Hematopoietic multipotent progenitor cell treated with erythropoietin and hydrocortisone succinate and interleukin-3 and kit ligand, for 4 days (in vitro differentiated cells): ENCODE results near the gene LPO.

Experiments used
- DNase-seq: peaks from one replicate; pipeline ENCODE4 v3.0.0-alpha.2; 2015

LPO gene

GRCh38 chr17:58229881-58230280 lies 8.5 kb upstream of the LPO start:
- DNase-seq, result no peak

DNA sequence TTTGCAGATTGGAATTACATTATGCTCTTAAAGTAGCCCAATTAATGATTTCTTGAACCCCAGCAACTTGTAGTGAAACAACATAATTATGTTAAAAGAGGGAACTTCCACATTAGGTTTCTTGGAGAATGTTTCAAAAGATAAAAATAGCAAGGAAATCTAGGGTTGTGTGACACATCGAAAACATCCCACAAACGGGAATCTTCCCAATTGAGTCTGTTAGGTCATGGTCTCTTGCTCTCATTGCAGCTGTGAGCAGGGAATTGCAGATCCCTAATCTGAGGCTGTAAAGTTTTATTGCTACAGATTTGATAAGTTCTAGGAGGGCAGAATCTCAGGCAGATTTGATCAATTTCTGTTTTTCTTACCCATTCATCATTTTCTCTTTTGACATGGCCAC lies 6.7 kb upstream of the LPO start:
- no peak for DNase-seq

GRCh38 chr17:58232707-58233156 lies 5.7 kb upstream of the LPO start:
- DNase-seq, result no peak

DNA sequence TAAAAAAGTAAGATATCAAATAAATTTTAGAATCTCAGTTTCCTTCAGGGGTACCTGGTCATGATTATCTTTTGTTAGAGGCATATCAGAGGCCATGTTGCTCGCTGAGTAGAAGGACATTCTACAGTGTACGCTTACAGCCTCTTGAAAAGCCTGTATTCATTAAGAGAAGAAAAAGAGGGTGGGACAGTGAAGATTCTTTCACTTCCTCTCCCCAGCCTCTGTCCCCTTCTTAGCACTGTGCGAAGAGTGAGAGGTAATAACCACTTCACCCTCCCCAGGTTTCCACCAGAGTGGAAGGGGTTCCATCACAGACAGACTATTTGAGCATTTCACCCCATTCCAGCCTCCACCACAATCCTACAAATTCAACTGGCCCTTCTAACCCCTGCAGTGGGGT lies 4.8 kb upstream of the LPO start:
- DNase-seq, result no peak

DNA sequence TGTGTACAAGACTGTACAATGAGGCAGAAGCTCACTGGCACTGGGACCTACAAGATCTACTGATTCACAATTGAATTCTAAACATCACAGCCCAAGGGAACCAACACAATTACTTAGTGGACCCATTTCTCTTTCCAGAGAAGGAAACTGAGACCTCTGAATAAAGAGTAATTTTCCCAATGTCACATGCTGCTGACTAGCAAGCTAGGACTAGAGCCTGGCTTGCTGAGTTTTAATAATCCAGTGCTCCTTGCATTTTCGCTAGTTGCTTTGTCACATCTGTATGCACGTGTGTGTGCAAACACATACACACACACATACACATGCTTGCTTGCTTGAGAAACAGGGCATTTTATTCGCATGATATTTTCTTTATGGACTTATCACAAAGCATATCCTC lies 3.9 kb upstream of the LPO start:
- DNase-seq, result no peak

GRCh38 chr17:58235821-58236220 lies 2.6 kb upstream of the LPO start:
- no peak for DNase-seq

DNA sequence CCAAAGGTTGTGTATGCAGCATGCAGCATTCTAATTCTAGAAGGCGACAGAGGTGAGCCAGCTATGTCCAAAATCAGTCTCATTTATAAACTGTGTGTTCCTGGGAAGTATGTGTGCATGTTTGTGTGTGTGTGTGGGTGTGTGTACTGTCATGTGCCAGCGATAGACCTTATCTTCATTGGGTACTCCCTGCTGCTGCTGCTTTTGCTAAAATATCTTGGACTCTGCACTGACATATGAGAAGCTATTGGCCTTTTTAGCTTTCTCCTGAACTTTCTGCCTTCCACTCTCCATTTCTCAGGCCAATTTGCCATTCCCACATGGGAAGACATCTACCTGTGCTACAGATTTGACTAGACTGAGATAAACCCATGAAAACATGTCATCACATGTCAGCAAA lies 2.0 kb upstream of the LPO start:
- peak; percentile 21 for DNase-seq

GRCh38 chr17:58239987-58240386 lies 1.6 kb downstream of the LPO start:
- DNase-seq, result no peak

- DNase-seq, result no peak
Observed at GRCh38 chr17:58242171-58242784, 3.9 kb downstream of the LPO start.

GRCh38 chr17:58244963-58245362 lies 6.6 kb downstream of the LPO start:
- no peak for DNase-seq

DNA sequence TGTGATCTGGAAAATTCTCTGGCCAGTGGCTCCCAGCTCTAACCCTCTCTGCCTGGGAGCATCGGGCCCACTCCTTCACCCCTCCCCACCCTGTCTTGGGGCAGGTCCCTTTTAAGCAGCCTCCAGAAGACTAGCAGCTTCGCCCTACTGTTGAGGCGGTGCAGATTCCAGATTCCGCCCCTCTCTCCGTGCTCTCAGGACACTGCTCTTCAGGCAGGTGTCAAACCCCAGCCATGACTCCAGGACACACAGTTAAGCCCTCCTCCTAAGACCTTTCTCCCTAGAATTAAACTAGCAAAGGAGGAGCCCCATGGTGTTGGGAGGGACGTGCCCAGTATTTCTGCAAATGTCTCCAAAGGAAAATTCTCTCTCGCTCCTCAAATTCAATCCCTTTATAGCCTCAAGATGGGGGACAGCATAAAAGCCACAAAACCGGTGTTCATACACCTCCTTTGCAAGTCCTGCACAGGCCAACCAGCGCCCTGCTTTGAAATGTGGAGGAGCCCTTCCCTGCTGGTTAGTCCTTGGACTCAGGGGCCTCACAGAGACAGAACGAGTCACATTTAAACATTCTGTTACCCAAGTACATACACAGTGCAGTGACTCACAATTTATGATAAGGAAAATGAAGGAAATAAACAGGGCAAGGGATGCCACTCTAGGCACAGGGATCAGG lies 7.2 kb downstream of the LPO start:
- no peak for DNase-seq

DNA sequence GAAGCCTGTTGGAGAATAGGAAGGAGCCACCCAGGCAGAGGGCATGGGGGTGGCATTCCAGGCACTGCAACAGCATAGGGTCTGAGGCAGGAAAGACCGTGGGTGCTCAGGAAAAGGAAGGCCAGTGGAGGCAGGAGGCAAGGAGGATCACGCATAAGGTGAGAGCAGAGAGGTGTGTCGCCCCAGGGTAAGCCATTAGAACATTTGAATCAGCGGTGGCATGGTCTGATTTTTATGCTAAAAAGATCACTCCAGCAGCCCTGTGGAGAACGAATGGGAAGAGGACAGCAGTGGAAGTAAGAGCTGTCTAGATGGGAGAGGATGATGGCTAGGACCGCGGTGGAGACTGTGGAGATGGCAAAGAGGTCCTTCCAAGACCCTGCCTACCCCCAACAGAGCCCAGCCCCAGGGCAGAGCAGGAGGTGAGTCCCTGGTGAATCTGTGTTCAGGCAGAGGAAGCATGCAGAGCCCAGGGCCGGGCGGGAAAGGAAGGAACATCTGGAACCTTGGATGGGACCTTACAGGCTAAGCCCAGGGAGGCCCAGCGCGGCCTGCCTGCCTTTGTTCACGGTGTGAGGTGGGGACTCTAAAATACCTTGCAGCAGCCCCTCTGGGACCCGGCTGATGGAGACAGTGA lies 7.8 kb downstream of the LPO start:
- no peak for DNase-seq

GRCh38 chr17:58246781-58247180 lies 8.4 kb downstream of the LPO start:
- no peak for DNase-seq

GRCh38 chr17:58247511-58248363 lies 9.4 kb downstream of the LPO start:
- DNase-seq, result peak; percentile 27

DNA sequence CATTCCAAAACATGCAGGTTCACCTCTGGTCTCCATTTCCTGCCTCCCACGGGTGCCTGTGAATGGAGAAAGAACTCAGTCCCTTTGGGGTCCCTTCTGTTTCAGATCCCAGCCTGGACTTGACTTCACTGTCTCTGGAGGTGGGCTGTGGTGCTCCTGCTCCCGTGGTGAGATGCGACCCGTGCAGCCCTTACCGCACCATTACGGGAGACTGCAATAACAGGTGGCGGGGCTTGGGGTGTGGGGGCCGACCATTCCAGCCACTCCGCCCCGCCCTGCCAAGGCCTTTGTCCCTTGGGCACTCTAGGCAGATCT lies 10.5 kb downstream of the LPO start:
- DNase-seq, result no peak

- peak; percentile 80 for DNase-seq
Observed at GRCh38 chr17:58249270-58250133, 11.1 kb downstream of the LPO start.

- no peak for DNase-seq
Observed at GRCh38 chr17:58250344-58251011, 12.1 kb downstream of the LPO start.

GRCh38 chr17:58252141-58252540 lies 13.8 kb downstream of the LPO start:
- no peak for DNase-seq

GRCh38 chr17:58253082-58253481 lies 14.7 kb downstream of the LPO start:
- no peak for DNase-seq

- no peak for DNase-seq
Observed at GRCh38 chr17:58254803-58255202, 16.4 kb downstream of the LPO start.

DNA sequence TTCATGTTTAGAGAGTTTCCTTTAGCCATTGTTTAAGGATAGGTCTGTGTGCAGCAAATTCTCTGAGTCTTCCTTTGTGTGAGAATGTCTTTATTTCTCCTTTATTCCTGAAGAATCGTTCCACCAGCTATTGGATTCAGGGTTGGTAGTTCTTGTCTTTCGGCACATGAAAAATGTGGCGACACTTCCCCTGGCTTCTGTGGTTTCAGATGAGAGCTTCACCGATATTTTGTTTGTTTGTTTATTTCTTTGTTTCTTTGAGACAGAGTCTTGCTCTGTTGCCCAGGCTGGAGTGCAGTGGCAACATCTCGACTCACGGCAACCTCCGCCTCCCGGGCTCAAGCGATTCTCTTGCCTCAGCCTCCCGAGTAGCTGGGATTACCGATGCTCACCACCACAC lies 23.8 kb downstream of the LPO start:
- DNase-seq, result no peak

DNA sequence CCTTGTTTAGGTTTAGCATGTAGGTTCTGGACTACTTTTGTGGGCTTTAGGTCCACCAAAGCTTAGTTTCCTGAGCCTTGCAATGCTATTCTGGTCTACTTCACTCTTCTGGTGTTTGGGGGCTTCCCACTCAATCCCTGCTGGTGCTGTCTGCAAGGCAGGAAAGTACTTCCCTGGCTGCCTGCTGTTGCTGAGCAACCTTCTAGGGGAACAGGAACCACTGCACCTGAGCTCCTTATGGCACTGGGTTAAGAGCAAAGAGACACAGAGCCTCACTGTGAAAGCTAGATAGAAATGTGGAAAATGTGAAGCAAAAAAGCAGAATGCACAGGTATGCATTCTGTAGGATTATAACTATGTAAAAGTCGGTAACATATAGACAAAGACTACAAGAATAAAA lies 25.4 kb downstream of the LPO start:
- DNase-seq, result no peak
